H1 (cell line): Measurements from ENCODE around the gene KCNAB2. TPM values are rescaled to one million over a fixed set of nuclear protein-coding genes. Genes with fewer than 3 reads are reported as not detected.

Experiments
- CTCF ChIA-PET: fragments of 300-600 bp; sonication (Branson Sonifier 250); formaldehyde crosslinking; loops from one replicate; lab custom pipeline; 2021; ENCODE audit not compliant: partially characterized antibody; lab: Charles Lee
- POLR2A ChIA-PET: fragments of 300-600 bp; sonication (Branson Sonifier 250); formaldehyde crosslinking; loops from one replicate; lab custom pipeline; 2021; ENCODE audit warnings: inconsistent platforms; ENCODE audit not compliant: partially characterized antibody; lab: Charles Lee
- DNase-seq, 2 experiments: peaks; one replicate each; pipeline versions ENCODE4 v3.0.0 to v3.0.0-alpha.2; 2010 to 2022; ENCODE audit warnings: low spot score in 2 of 2, low read depth in 1 of 2, mixed read lengths in 1 of 2
- FAIRE-seq: peaks from 2 replicates; lab custom pipeline; 2011; peaks lifted over from hg19 to GRCh38; lab: Jason Lieb, UNC
- H2AFZ ChIP-seq: 2 replicates; pipeline ENCODE4 v1.8.1; 2012; ENCODE audit warnings: low read length, inconsistent platforms
- H2AK5ac ChIP-seq: 2 replicates; pipeline ENCODE4 v1.6.1; 2013; ENCODE audit warnings: low read depth, low read length
- H2BK120ac ChIP-seq: replicated peaks from 2 replicates; pipeline ENCODE3; 2013; ENCODE audit warnings: low read depth, low read length, inconsistent platforms
- H2BK12ac ChIP-seq: 2 replicates; pipeline ENCODE4 v1.6.1; 2013; ENCODE audit warnings: low read depth, low read length
- H2BK15ac ChIP-seq: 2 replicates; pipeline ENCODE4 v1.6.1; 2013; ENCODE audit warnings: low read length
- H2BK20ac ChIP-seq: 2 replicates; pipeline ENCODE4 v1.6.1; 2013; ENCODE audit warnings: low read length
- H2BK5ac ChIP-seq: 2 replicates; pipeline ENCODE4 v1.6.1; 2013; ENCODE audit warnings: low read depth, low read length
- H3K14ac ChIP-seq: 2 replicates; pipeline ENCODE4 v1.6.1; 2013; ENCODE audit warnings: inconsistent platforms; ENCODE audit not compliant: insufficient read length
- H3K18ac ChIP-seq: 2 replicates; pipeline ENCODE4 v1.6.1; 2013; ENCODE audit warnings: low read length; ENCODE audit errors: extremely low read depth
- H3K23ac ChIP-seq: 2 replicates; pipeline ENCODE4 v1.6.1; 2013; ENCODE audit warnings: inconsistent platforms; ENCODE audit not compliant: insufficient read length
- H3K23me2 ChIP-seq: 2 replicates; pipeline ENCODE4 v1.6.1; 2013; ENCODE audit warnings: low read depth, low read length
- H3K27ac ChIP-seq: 2 replicates; pipeline ENCODE4 v1.6.1; 2011; ENCODE audit warnings: low read depth, low read length, inconsistent platforms
- H3K27me3 ChIP-seq, 4 experiments: replicated peaks in 1 of 4; 1 replicate in 1 of 4; 2 replicates in 3 of 4; pipeline versions ENCODE4 v1.6.1 to v1.8.1; 2011 to 2013; ENCODE audit warnings: low read length in 3 of 4, mild to moderate bottlenecking in 3 of 4, inconsistent platforms in 2 of 4, mixed read lengths in 2 of 4, moderate library complexity in 1 of 4; ENCODE audit not compliant: control insufficient read depth in 3 of 4, insufficient read depth in 3 of 4; ENCODE audit errors: extremely low read depth in 1 of 4
- H3K36me3 ChIP-seq, 4 experiments: 2 replicates each; pipeline versions ENCODE4 v1.6.1 to v1.8.1; 2011 to 2013; ENCODE audit warnings: mild to moderate bottlenecking in 4 of 4, low read length in 3 of 4, moderate library complexity in 2 of 4, control low read depth in 1 of 4, inconsistent platforms in 1 of 4; ENCODE audit not compliant: insufficient read depth in 4 of 4, control insufficient read depth in 2 of 4
- H3K4ac ChIP-seq: replicated peaks from 2 replicates; pipeline ENCODE3; 2013; ENCODE audit warnings: low read length, low read depth, mixed read lengths, inconsistent platforms; ENCODE audit not compliant: insufficient read length
- H3K4me1 ChIP-seq, 4 experiments: replicated peaks in 1 of 4; 1 replicate in 1 of 4; 2 replicates in 3 of 4; pipeline versions ENCODE4 v1.6.1 to v1.8.1; 2011 to 2013; ENCODE audit warnings: low read length in 3 of 4, inconsistent platforms in 2 of 4, mixed read lengths in 1 of 4; ENCODE audit not compliant: insufficient read depth in 4 of 4, control insufficient read depth in 3 of 4
- H3K4me2 ChIP-seq, 2 experiments: 2 replicates each; pipeline versions ENCODE4 v1.6.1 to v1.8.1; 2011 to 2013; ENCODE audit warnings: low read depth in 2 of 2, low read length in 2 of 2, control low read depth in 1 of 2, inconsistent platforms in 1 of 2, mild to moderate bottlenecking in 1 of 2; ENCODE audit not compliant: insufficient read depth in 1 of 2
- H3K4me3 ChIP-seq, 4 experiments: fragments of 200-600, 300-600 bp in 1 of 4; sonication (generic), shearing (Covaris generic), sonication (Bioruptor Twin) in 1 of 4; 2 replicates each; pipeline versions ENCODE4 v1.5.1 to v1.8.1; 2011 to 2016; ENCODE audit warnings: low read length in 4 of 4, low read depth in 3 of 4, control low read depth in 2 of 4, inconsistent platforms in 2 of 4, mild to moderate bottlenecking in 2 of 4, mixed read lengths in 1 of 4, moderate library complexity in 1 of 4; ENCODE audit not compliant: insufficient read depth in 2 of 4; ENCODE audit errors: extremely low read depth in 1 of 4
- H3K56ac ChIP-seq: replicated peaks from 2 replicates; pipeline ENCODE3; 2013; ENCODE audit warnings: low read depth, mild to moderate bottlenecking, mixed read lengths, low read length, inconsistent platforms; ENCODE audit not compliant: insufficient read length
- H3K79me1 ChIP-seq: 2 replicates; pipeline ENCODE4 v1.6.1; 2013; ENCODE audit warnings: low read depth, low read length, control low read depth
- H3K79me2 ChIP-seq, 2 experiments: 2 replicates each; pipeline versions ENCODE4 v1.6.1 to v1.8.1; 2012 to 2013; ENCODE audit warnings: low read length in 2 of 2, mild to moderate bottlenecking in 2 of 2, inconsistent platforms in 1 of 2; ENCODE audit not compliant: insufficient read depth in 2 of 2, control insufficient read depth in 1 of 2
- H3K9ac ChIP-seq, 4 experiments: replicated peaks in 1 of 4; 1 replicate in 1 of 4; 2 replicates in 3 of 4; pipeline versions ENCODE4 v1.6.1 to v1.8.1; 2011 to 2013; ENCODE audit warnings: low read depth in 3 of 4, low read length in 3 of 4, control low read depth in 2 of 4, mild to moderate bottlenecking in 2 of 4, moderate library complexity in 2 of 4, inconsistent platforms in 1 of 4; ENCODE audit errors: extremely low read depth in 1 of 4
- H3K9me3 ChIP-seq, 2 experiments: 2 replicates each; pipeline versions ENCODE4 v1.6.1 to v1.8.1; 2012 to 2013; ENCODE audit warnings: mild to moderate bottlenecking in 2 of 2, moderate library complexity in 2 of 2, control low read depth in 1 of 2, inconsistent platforms in 1 of 2, low read depth in 1 of 2, low read length in 1 of 2, mixed read lengths in 1 of 2; ENCODE audit not compliant: insufficient read depth in 2 of 2
- H4K20me1 ChIP-seq, 2 experiments: replicated peaks in 1 of 2; 2 replicates each; pipeline versions ENCODE3 to v1.8.1; 2011 to 2013; ENCODE audit warnings: inconsistent platforms in 2 of 2, low read length in 2 of 2, mild to moderate bottlenecking in 1 of 2; ENCODE audit not compliant: insufficient read depth in 2 of 2, control insufficient read depth in 1 of 2
- H4K5ac ChIP-seq: 2 replicates; pipeline ENCODE4 v1.6.1; 2013; ENCODE audit warnings: low read length, low read depth, mixed read lengths, inconsistent platforms; ENCODE audit not compliant: insufficient read length
- H4K8ac ChIP-seq: 2 replicates; pipeline ENCODE4 v1.8.0; 2013; ENCODE audit warnings: mild to moderate bottlenecking, moderate library complexity, low read length, inconsistent platforms; ENCODE audit not compliant: insufficient read depth; ENCODE audit errors: extremely low read depth
- H4K91ac ChIP-seq: replicated peaks from 2 replicates; pipeline ENCODE3; 2013; ENCODE audit warnings: low read length, mixed read lengths, inconsistent platforms; ENCODE audit not compliant: insufficient read length
- ASH2L ChIP-seq: fragments of 200-600, 300-600 bp; sonication (generic); IDR thresholded peaks from one replicate; pipeline ENCODE4 v1.7.1; 2017; ENCODE audit warnings: low read length
- ATF3 ChIP-seq: IDR thresholded peaks from 2 replicates; pipeline ENCODE4 v1.6.1; 2011; ENCODE audit warnings: low read depth, mild to moderate bottlenecking, low read length; ENCODE audit not compliant: insufficient read depth
- BCL11A ChIP-seq, 2 experiments: IDR thresholded peaks; one replicate each; pipeline ENCODE4 v1.6.1; 2011; ENCODE audit warnings: low read depth in 2 of 2, low read length in 2 of 2, mild to moderate bottlenecking in 2 of 2
- BRCA1 ChIP-seq: IDR thresholded peaks from 2 replicates; pipeline ENCODE4 v1.6.1; 2012; ENCODE audit warnings: low read depth, low read length, improper control_type of control experiment
- CBX8 ChIP-seq: fragments of 300-800, 300-1000 bp; sonication (generic); IDR thresholded peaks from 2 replicates; pipeline ENCODE4 v1.7.1; 2016; ENCODE audit warnings: low read depth, low read length, borderline replicate concordance
- EZH2 ChIP-seq: fragments of 200-600 bp; sonication (generic); IDR thresholded peaks from 2 replicates; pipeline ENCODE4 v1.7.1; 2012; ENCODE audit warnings: low read depth, mild to moderate bottlenecking, moderate library complexity, low read length, inconsistent platforms; ENCODE audit not compliant: severe bottlenecking
- FOSL1 ChIP-seq: IDR thresholded peaks from 2 replicates; pipeline ENCODE4 v1.6.1; 2011; ENCODE audit warnings: mild to moderate bottlenecking, low read depth, low read length, moderate library complexity; ENCODE audit not compliant: insufficient read depth
- GTF2F1 ChIP-seq: IDR thresholded peaks from 2 replicates; pipeline ENCODE4 v1.6.1; 2012; ENCODE audit warnings: low read depth, low read length, improper control_type of control experiment, borderline replicate concordance
- POLR2A ChIP-seq, 2 experiments: IDR thresholded peaks; 1 replicate in 1 of 2; 2 replicates in 1 of 2; pipeline ENCODE4 v1.6.1; 2011; ENCODE audit warnings: low read depth in 2 of 2, low read length in 2 of 2, mild to moderate bottlenecking in 2 of 2; ENCODE audit errors: control extremely low read depth in 1 of 2
- RBBP5 ChIP-seq: IDR thresholded peaks from 2 replicates; pipeline ENCODE4 v1.7.1; 2012; ENCODE audit warnings: low read depth, mild to moderate bottlenecking, inconsistent platforms, low read length, moderate library complexity, borderline replicate concordance
- SAP30 ChIP-seq: fragments of 300-600 bp; sonication (generic); IDR thresholded peaks from 2 replicates; pipeline ENCODE4 v1.7.1; 2012; ENCODE audit warnings: low read length, moderate library complexity, mild to moderate bottlenecking, inconsistent platforms; ENCODE audit not compliant: insufficient read depth, insufficient replicate concordance
- SIRT6 ChIP-seq: IDR thresholded peaks from one replicate; pipeline ENCODE4 v1.7.1; 2012; ENCODE audit warnings: low read length, inconsistent platforms
- SIX5 ChIP-seq: IDR thresholded peaks from 2 replicates; pipeline ENCODE4 v1.6.1; 2011; ENCODE audit warnings: mild to moderate bottlenecking, low read depth, low read length
- ZNF274 ChIP-seq: IDR thresholded peaks from 2 replicates; pipeline ENCODE4 v1.7.0; 2012; ENCODE audit warnings: low read length, borderline replicate concordance; ENCODE audit errors: extremely low read depth
- WGBS, 2 experiments: shearing (Covaris generic) in 1 of 2; methylation state at CpG; one replicate each; pipeline versions ENCODE4 v1.1.6 to v1.1.7; 2013 to 2015; ENCODE audit warnings: low lambda C conversion rate in 2 of 2, mixed read lengths in 2 of 2, inconsistent platforms in 1 of 2, low coverage in 1 of 2, missing lambda C conversion rate in 1 of 2; ENCODE audit not compliant: insufficient replicate concordance in 2 of 2, insufficient coverage in 1 of 2, insufficient read length in 1 of 2; ENCODE audit errors: extremely low coverage in 1 of 2, missing lambda C conversion rate in 1 of 2; 5-methylcytosine and 5-hydroxymethylcytosine counted together
- polyA plus RNA-seq, 7 experiments: library from polyadenylated mRNA; depleted of rRNA in 3 of 7; stranded (reverse) in 5 of 7; unstranded in 2 of 7; fragments of >200 nt in 5 of 7; fragments of 200-250 nt in 2 of 7; gene quantifications; 1 replicate in 5 of 7; 2 replicates in 1 of 7; 4 replicates in 1 of 7; pipeline versions ENCODE4 v1.2.1 to v1.2.3, GENCODE V29; 2011 to 2013; ENCODE audit warnings: missing spikeins in 2 of 7, mixed read lengths in 2 of 7
- total RNA-seq: library from RNA; stranded (reverse); fragmentation: NEBNext Ultra II Directional; extraction: Animal tissue kit (Norgen Biotek cat#: 25700); gene quantifications from 2 replicates; pipeline ENCODE4 v1.2.1, GENCODE V29; 2021

The KCNAB2 gene
- total and polyA plus RNA-seq, 2 of the 8 experiments (the other 6 are each of a cell fraction or from before 2014, with no cell fraction given) = 4.5 to 7.0 TPM

- no peak overlapping the region for H3K23ac ChIP-seq
- no peak overlapping the region for H2BK12ac ChIP-seq
- H2BK5ac ChIP-seq = no peak overlapping the region
- H3K79me1 ChIP-seq = no peaks in the 10 kb centered on the region
- H2BK15ac ChIP-seq = no peak overlapping the region
- H3K14ac ChIP-seq = no peak overlapping the region
- no peak overlapping the region for H2BK120ac ChIP-seq
- no peak overlapping the region for H3K4me2 ChIP-seq
- DNase-seq (no peak), FAIRE-seq (no peak)
- H3K4me1 ChIP-seq = peaks cover 0 to 9% (median 4%) of the 10 kb centered on the region in 4 experiments; a peak in 4 of 7 replicates
- no peaks in the 10 kb centered on the region; a peak in 1 of 4 replicates for H3K9me3 ChIP-seq
- H3K27me3 ChIP-seq = peaks cover 0 to 16% (median 12%) of the 10 kb centered on the region in 4 experiments; a peak in 6 of 7 replicates
- no peak overlapping the region for H4K5ac ChIP-seq
- H4K91ac ChIP-seq = no peak overlapping the region
- WGBS, 2 experiments = 90% methylated on average over 10 of the region's 11 CpGs; no CpG with 5 or more reads in 1 of the 2 experiments
- H3K27ac ChIP-seq = no peak overlapping the region
- H3K23me2 ChIP-seq = no peaks in the 10 kb centered on the region
- no peak overlapping the region for H4K8ac ChIP-seq
- ChIA-PET POLR2A (no interaction called here), CTCF (interaction anchor here (1.1 to 3.0 kb wide), 3 partner anchors 11 to 96 kb away, joined by 3 to 8 read pairs (median 5); no protein-coding TSS in a partner anchor)
- H3K18ac ChIP-seq = no peak overlapping the region
- no peak overlapping the region for H2AK5ac ChIP-seq
- H3K4ac ChIP-seq = no peak overlapping the region
- H3K79me2 ChIP-seq = no peaks in the 10 kb centered on the region
- no peak overlapping the region for H3K9ac ChIP-seq
- H2AFZ ChIP-seq = no peak overlapping the region
- no peak overlapping the region for H2BK20ac ChIP-seq
- H4K20me1 ChIP-seq = no peaks in the 10 kb centered on the region
- no peak overlapping the region for H3K4me3 ChIP-seq
- H3K56ac ChIP-seq = no peak overlapping the region
- TF ChIP-seq FOSL1 (no peak), SIRT6 (no peak), ATF3 (no peak), GTF2F1 (no peak), RBBP5 (no peak), SAP30 (no peak), SIX5 (no peak), ASH2L (no peak), BCL11A (IDR thresholded peaks at IDR 0.05; ENCODE audit: low read depth in 2 of 2, low read length in 2 of 2) (no peak), POLR2A (IDR thresholded peaks at IDR 0.05; ENCODE audit: control extremely low read depth in 1 of 2, low read depth in 2 of 2, low read length in 2 of 2) (no peak), CBX8 (no peak), EZH2 (no peak), BRCA1 (no peak), ZNF274 (no peak)
- no peaks in the 10 kb centered on the region for H3K36me3 ChIP-seq
These were observed 84.3 kb downstream of the KCNAB2 start for GRCh38 chr1:6130036-6130435.
